ENCODE measurements around the gene FAAP20.
A peak's percentile ranks its signal among the peaks of the same experiment; 100 is the strongest.

Gene FAAP20

GRCh38 chr1:2176615-2177014 is 18.0 kb downstream of the FAAP20 start:
- no peak for DNase-seq

- no peak for DNase-seq
Observed at GRCh38 chr1:2175681-2176454, 18.7 kb downstream of the FAAP20 start.

DNA sequence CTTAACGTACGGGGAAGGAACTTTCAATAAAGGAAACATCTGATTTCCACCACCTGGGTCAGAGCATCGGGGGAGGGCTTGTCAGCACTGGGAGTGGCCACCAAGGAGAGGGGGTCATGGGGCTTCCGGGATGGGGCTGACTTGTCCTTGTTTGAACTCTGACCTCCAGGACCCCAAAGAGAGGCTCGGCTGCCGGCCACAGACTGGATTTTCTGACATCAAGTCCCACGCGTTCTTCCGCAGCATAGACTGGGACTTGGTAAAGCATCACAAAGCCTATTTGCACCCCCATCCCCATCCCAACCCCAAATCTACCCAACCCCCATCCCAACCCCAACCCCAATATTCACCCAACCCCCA is 19.5 kb downstream of the FAAP20 start:
- DNase-seq = no peak

GRCh38 chr1:2174348-2175054 is 20.1 kb downstream of the FAAP20 start:
- peak; percentile 51 for DNase-seq

DNA sequence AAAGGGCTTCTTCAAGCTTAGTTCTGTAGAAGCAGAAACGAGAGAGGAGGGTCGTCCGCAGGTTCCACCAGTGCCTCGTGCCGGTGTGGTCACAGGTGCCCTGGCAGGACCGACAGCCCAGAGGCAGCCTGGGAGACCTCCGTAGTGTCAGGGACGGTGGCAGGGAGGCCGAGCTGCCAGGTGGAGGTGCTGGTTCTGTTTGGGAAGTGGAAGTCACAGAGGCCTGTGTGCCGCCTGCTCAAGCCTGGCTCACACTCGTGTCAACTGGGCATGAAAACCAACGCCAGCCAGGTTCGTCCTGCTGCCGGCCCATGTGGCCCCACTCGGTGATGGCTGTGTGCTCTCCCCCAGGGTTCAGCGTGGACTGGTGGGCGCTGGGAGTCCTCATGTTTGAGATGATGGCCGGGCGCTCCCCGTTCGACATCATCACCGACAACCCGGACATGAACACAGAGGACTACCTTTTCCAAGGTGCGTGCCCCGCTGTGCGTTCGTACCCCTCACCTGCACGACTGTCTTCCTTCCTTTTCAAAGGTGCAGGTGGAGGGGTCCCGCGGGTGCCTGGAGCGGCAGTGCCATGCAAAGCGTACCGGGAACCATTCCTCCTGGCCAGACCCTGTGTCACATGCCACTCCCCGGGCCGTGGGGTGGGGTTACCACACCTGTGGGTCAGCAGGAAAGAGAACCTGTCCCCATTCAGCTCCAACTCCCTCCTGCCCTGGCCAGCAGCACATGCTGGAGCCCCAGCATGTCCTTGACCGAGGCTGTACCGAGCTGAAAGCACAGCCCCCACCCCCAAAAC is 20.8 kb downstream of the FAAP20 start:
- DNase-seq = no peak

DNA sequence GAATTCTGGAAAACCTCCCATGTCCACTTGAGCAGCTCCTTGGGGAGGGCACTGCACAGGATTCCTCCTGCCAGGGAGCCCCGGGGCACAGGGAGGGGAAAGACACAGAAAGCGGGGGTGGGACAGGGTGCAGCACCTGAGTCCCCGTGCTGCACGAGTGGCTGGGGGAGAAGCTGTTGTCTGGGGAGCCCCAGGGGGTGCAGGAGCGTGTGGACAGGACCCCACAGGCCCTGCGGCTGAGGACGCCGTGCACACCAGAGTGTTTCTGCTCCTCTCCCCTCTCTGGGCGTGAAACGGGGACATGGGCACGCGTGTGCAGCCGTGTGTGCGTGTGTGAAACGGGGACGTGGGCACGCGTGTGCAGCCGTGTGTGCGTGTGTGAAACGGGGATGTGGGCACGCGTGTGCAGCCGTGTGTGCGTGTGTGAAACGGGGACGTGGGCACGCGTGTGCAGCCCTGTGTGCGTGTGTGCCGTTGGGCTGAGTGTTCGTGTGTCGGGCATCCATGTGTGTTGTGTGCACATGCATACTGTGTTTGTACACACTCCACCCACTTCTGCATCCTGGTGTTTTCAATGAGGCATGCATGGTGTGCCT is 21.9 kb downstream of the FAAP20 start:
- no peak for DNase-seq

GRCh38 chr1:2172012-2172411 is 22.6 kb downstream of the FAAP20 start:
- DNase-seq = no peak

GRCh38 chr1:2170211-2170610 is 24.4 kb downstream of the FAAP20 start:
- no peak for DNase-seq

- DNase-seq = no peak
Observed at GRCh38 chr1:2169200-2169836, 25.3 kb downstream of the FAAP20 start.

GRCh38 chr1:2168535-2168934 is 26.0 kb downstream of the FAAP20 start:
- DNase-seq = no peak

- DNase-seq = no peak
Observed at GRCh38 chr1:2168090-2168489, 26.5 kb downstream of the FAAP20 start.

- no peak for DNase-seq
Observed at GRCh38 chr1:2166695-2167094, 27.9 kb downstream of the FAAP20 start.

GRCh38 chr1:2166254-2166653 is 28.3 kb downstream of the FAAP20 start:
- DNase-seq = no peak

DNA sequence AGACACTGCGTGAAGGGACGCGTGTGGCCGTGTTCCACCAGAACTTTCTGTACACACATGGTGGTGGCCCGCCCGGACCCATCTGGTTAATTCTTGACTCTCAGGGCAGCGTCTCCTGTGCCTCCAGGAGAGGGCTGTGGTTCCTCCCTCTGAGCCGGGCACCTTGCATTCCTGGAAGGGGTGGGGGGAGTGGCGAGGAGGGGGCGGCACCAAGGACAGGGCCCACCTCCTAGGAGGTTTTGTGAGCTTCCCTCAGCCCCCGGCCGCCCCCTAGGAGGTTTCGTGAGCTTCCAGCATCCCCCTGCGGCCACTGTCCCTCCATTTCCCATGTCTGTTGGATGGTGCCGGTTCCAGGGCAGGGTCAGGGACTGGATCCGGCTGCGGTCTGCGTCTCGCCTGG is 28.9 kb downstream of the FAAP20 start:
- no peak for DNase-seq

GRCh38 chr1:2163205-2163604 is 31.4 kb downstream of the FAAP20 start:
- no peak for DNase-seq

GRCh38 chr1:2160451-2161300 is 33.9 kb downstream of the FAAP20 start:
- no peak for DNase-seq

GRCh38 chr1:2159124-2159523 is 35.4 kb downstream of the FAAP20 start:
- DNase-seq = no peak

DNA sequence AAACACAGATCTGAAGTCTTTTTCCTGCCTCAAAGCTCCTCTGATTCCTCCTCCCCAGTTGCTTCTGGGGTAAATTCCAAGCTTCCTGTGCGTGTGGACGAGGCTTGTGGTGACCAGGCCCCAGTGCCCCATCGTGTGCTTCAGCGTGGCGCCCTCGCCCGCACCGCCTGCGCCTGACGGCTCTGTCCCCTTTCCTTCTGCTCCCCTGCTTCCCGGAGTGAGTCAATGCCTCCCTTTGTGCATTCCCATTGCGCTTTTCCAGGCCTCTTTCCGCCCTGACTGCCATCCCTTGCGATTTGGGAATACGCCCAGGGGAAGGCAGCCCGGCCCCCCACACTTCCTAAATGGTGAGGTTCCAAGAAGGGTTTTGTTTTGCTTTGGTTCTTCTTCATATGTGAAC is 36.3 kb downstream of the FAAP20 start:
- no peak for DNase-seq

DNA sequence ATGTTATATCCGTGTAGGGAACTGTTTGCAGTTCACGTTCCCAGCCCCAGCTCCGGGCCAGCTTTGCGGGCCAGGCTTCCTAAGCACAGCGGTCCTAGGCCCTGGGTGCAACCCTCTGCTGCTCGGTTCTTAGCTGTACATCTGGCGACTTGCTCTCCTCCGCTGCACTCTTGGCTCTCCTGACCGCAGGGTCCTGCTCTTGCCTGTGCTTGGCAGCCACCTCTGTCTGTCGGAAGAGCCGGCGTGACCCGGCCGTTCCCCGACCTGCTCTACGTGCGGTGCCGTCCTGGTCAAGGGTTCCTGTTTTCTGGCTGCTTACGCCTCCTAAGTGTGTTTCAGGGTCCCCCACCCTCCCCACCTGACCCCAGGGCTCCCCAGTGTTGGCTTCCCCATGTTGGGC is 36.7 kb downstream of the FAAP20 start:
- no peak for DNase-seq

DNA sequence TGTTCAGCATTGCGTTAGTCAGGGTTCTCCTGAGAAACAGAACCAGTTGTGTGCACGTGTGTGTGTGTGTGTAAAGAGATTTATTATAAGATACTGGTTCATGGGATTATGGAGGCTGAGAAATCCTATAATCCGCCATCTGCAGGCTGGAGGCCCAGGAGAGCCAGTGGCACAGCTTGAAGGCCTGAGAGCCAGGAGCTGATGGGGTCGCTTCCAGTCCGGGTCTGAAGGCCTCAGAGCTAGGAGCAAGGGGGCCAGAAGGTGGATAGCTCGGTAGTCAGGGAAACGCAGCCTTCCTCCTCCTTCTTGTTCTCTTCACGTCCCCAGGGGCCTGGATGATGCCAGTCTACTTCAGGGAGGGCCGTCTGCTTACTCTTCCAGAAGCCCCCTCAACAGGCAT is 37.7 kb downstream of the FAAP20 start:
- no peak for DNase-seq

- DNase-seq = no peak
Observed at GRCh38 chr1:2155788-2156187, 38.8 kb downstream of the FAAP20 start.

DNA sequence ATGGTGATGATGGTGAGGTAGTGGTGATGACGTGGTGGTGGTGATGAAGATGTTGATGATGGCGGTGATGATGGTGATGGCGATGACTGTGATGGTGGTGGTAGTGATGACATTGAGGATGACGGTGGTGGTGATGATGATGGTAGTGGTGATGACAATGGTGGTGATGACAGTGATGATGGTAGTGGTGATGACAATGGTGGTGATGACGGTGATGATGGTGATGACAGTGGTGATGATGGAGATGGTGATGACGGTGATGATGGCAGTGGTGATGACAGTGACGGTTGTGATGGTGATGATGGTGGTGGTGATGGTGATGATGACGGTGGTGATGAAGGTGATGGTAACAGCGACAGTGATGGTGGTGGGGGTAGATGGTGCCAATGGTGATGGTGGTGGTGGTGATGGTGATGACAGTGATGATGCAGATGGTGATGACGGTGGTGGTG is 39.4 kb downstream of the FAAP20 start:
- no peak for DNase-seq
